AG09319 (cell line): ENCODE measurements around the gene TRPM5.

Experiments used
- DNase-seq: peaks from one replicate; pipeline ENCODE4 v3.0.0-alpha.2; 2010; ENCODE audit warnings: low read depth; ENCODE audit errors: extremely low read depth
- TF ChIP-seq, protein P1 (sequence below): IDR thresholded peaks from 2 replicates; pipeline ENCODE4 v1.5.1; 2011; ENCODE audit warnings: low read depth, mild to moderate bottlenecking, inconsistent platforms, low read length, moderate library complexity

The TRPM5 gene

DNA sequence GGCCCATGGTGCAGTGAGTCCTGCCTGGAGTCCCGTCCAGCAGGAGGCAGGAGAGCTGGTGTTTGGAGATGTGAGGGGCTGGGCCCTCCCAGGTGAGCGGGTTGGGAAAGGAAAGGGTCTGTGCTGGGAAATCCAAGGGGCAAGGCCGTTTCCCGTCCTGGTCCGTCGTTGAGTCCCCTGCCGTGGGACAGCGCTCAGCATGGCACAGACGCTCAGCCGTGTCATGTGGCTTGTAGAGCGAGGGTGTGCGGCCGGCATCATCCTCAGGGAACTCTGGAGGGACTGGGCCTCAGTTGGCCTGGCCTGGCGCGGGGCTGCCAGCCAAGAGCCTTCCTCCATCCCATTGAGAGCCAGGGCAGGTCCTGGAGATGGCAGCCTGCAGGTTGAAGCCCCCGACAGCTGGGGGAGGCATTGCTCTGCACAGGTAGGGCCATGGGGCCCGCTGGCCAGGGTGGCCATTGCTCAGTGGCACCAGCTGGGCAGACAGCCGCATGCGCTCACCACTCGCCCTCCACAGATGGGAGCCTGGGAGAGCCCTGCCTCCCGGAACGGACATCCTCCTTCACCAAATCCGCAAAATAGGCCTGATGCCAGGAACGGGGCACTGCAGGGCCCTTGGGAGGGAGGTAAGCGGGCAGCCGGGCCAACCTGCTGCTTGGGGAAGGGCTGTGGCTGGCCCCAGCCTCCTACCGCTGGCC lies 29.2 kb upstream of the TRPM5 start:
- TF ChIP-seq, protein P1, sequence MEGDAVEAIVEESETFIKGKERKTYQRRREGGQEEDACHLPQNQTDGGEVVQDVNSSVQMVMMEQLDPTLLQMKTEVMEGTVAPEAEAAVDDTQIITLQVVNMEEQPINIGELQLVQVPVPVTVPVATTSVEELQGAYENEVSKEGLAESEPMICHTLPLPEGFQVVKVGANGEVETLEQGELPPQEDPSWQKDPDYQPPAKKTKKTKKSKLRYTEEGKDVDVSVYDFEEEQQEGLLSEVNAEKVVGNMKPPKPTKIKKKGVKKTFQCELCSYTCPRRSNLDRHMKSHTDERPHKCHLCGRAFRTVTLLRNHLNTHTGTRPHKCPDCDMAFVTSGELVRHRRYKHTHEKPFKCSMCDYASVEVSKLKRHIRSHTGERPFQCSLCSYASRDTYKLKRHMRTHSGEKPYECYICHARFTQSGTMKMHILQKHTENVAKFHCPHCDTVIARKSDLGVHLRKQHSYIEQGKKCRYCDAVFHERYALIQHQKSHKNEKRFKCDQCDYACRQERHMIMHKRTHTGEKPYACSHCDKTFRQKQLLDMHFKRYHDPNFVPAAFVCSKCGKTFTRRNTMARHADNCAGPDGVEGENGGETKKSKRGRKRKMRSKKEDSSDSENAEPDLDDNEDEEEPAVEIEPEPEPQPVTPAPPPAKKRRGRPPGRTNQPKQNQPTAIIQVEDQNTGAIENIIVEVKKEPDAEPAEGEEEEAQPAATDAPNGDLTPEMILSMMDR: no peak

DNA sequence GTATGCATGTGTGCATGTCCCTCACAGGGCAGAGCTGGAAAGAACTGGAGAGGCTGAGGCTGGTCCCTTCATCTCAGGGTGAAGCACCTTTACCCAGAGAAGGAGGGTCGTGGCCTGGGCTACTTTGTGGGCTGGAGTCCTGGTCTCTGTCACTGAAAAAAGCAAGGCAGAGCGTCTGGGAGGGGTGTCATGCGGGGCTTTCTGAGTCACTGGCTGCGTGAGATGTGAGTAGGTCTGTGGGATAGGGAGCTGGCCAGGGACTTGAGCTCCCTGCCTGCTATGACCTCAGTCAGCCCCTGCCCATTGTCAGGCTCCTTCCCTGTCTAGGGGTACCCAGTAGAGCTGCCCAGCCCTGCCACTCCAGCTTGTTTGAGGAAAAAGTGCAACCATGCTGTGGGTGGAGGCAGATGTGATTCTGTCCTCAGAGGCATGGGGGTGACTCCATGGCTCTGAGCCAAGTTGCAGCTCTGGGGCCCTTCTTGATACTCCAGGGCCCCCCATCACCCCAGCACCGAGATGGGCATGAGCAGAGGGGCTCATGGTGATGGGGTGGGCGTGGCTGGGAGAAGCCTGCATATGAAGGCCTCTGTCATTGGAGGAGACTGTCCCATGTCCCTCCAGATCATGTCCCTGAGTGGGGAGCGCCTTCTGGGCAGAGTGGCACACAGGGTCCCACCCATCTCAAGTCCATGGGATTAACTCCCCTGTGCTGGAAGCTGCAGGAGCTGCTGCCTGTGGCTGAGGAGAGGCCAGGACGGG lies 28.3 kb upstream of the TRPM5 start:
- no peak for DNase-seq
- TF ChIP-seq, protein P1: no peak

More for the DNA sequence above, 29.2 kb upstream of the TRPM5 start:
- DNase-seq: no peak

DNA sequence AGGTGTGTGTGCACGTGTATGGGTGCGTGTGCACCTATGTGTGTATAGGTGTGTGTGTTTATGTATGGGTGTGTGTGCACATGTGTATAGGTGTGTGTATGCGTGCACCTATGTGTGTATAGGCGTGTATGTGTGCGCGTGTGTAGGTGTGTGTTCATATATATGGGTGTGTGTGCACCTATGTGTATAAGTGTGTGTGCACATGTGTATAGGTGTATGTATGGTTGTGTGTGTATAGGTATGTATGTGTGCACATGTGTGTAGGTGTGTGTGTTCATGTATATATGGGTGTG lies 27.4 kb upstream of the TRPM5 start:
- DNase-seq: no peak
- TF ChIP-seq, protein P1: no peak

GRCh38 chr11:2471048-2471803 lies 26.9 kb upstream of the TRPM5 start:
- no peak for DNase-seq
- TF ChIP-seq, protein P1: no peak

DNA sequence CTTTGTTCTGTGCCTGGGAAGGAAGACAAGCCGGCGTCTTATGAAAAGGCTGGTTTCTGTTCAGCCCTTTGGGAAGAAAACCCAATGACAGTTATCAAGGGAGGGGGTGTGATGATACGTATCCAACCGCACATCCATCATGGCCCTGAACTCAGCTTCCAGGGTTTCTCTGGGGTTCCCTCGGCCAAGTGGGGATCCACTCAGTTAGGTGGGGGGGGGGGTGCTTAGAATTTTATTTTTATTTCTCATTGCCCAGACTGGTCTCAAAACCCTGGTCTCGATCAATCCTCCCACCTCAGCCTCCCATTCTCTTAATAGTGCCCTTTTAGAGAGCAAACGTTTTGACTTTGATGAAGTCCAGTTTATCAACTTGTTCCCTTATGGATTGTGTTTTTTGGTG lies 26.2 kb upstream of the TRPM5 start:
- TF ChIP-seq, protein P1: no peak
- no peak for DNase-seq

- no peak for DNase-seq
- TF ChIP-seq, protein P1: no peak
Measured at GRCh38 chr11:2468363-2469235, 24.3 kb upstream of the TRPM5 start.
